OCI-LY7 (cell line): ENCODE data around the gene WNT8A. TPM values are rescaled to one million over a fixed set of nuclear protein-coding genes. Genes with fewer than 3 reads are reported as not detected.

Experiments used
- BruUV-seq: library from RNA; stranded (reverse); fragments of 400-500 nt; replicated peaks from 2 replicates; lab custom pipeline; 2021; lab: Mats Ljungman, UMichigan
- CTCF ChIA-PET: fragments of 300-600 bp; sonication (Branson Sonifier 250); formaldehyde crosslinking; loops from one replicate; lab custom pipeline; 2022; ENCODE audit warnings: antibody characterized with exemption; ENCODE audit not compliant: unreplicated experiment; lab: Charles Lee
- POLR2A ChIA-PET: fragments of 300-600 bp; sonication (Branson Sonifier 250); formaldehyde crosslinking; loops from one replicate; lab custom pipeline; 2022; ENCODE audit warnings: antibody characterized with exemption; lab: Charles Lee
- DNase-seq: peaks from one replicate; pipeline ENCODE4 v3.0.0-alpha.2; 2015; ENCODE audit warnings: low spot score
- H2AFZ ChIP-seq: fragments of 200-600 bp; sonication (generic), shearing (Covaris generic); 2 replicates; pipeline ENCODE4 v1.6.1; 2014; ENCODE audit warnings: mild to moderate bottlenecking, antibody characterized with exemption, low read length, moderate library complexity
- H3K27ac ChIP-seq: fragments of 200-600 bp; sonication (generic); 2 replicates; pipeline ENCODE4 v1.5.1; 2014; ENCODE audit warnings: mixed run types, low read depth, mild to moderate bottlenecking, moderate library complexity, low read length, inconsistent platforms; ENCODE audit not compliant: poor library complexity, severe bottlenecking
- H3K36me3 ChIP-seq: fragments of 200-600 bp; sonication (generic); 2 replicates; pipeline ENCODE4 v1.6.1; 2014; ENCODE audit warnings: mild to moderate bottlenecking, antibody characterized with exemption, low read length, moderate library complexity, mixed read lengths; ENCODE audit not compliant: insufficient read depth
- H3K4me1 ChIP-seq: fragments of 200-600 bp; sonication (generic); 2 replicates; pipeline ENCODE4 v1.5.1; 2014; ENCODE audit warnings: mild to moderate bottlenecking, low read length; ENCODE audit not compliant: insufficient read depth, poor library complexity, severe bottlenecking
- H3K4me2 ChIP-seq: fragments of 200-600 bp; sonication (generic); 2 replicates; pipeline ENCODE4 v1.6.1; 2014; ENCODE audit warnings: mild to moderate bottlenecking, low read length
- H3K4me3 ChIP-seq: fragments of 200-600 bp; sonication (generic); 2 replicates; pipeline ENCODE4 v1.5.1; 2014; ENCODE audit warnings: mild to moderate bottlenecking, low read depth, low read length; ENCODE audit not compliant: poor library complexity, severe bottlenecking
- H3K79me2 ChIP-seq: fragments of 200-600 bp; sonication (generic); 2 replicates; pipeline ENCODE4 v1.6.1; 2016; ENCODE audit warnings: low read depth, mild to moderate bottlenecking, low read length, moderate library complexity, mixed read lengths; ENCODE audit not compliant: insufficient read depth
- H3K9me2 ChIP-seq: fragments of 200-600 bp; sonication (generic); 2 replicates; pipeline ENCODE4 v1.6.1; 2016; ENCODE audit warnings: mild to moderate bottlenecking, low read length, mixed read lengths; ENCODE audit not compliant: insufficient read depth
- H3K9me3 ChIP-seq: fragments of 200-600 bp; sonication (generic); 2 replicates; pipeline ENCODE4 v1.6.1; 2014; ENCODE audit warnings: mild to moderate bottlenecking, mixed run types, low read length, mixed read lengths
- H4K20me1 ChIP-seq: fragments of 200-600 bp; sonication (generic); 2 replicates; pipeline ENCODE4 v1.6.1; 2014; ENCODE audit warnings: mild to moderate bottlenecking, antibody characterized with exemption, low read length, moderate library complexity, mixed read lengths; ENCODE audit not compliant: insufficient read depth
- CTCF ChIP-seq: fragments of 200-600 bp; sonication (generic); conservative IDR thresholded peaks from 2 replicates; pipeline ENCODE4 v1.5.1; 2014; ENCODE audit warnings: mild to moderate bottlenecking, antibody characterized with exemption, low read length, moderate library complexity, mixed read lengths
- EZH2phosphoT487 ChIP-seq: fragments of 200-600 bp; sonication (generic); IDR thresholded peaks from 2 replicates; pipeline ENCODE4 v1.6.1; 2018; ENCODE audit warnings: low read depth, borderline replicate concordance, mild to moderate bottlenecking, mixed run types, antibody characterized with exemption, low read length, moderate library complexity, mixed read lengths
- intact Hi-C: fragments of 100-400 bp; cut with micrococcal nuclease; formaldehyde crosslinking; loops from one replicate; pipeline ENCODE4 v1.10.0; 2022; ENCODE audit not compliant: unreplicated experiment
- total RNA-seq, 2 experiments: library from RNA; depleted of rRNA in 1 of 2; stranded (reverse); fragments of >200 nt in 1 of 2; shearing (Covaris generic) in 1 of 2; gene quantifications; 2 replicates each; pipeline ENCODE4 v1.2.3, GENCODE V29; 2014 to 2022

The WNT8A gene
- total RNA-seq, 2 experiments from 2014 or later = not detected

- H3K4me3 ChIP-seq = no peak overlapping the region
- no peaks in the 10 kb centered on the region for H4K20me1 ChIP-seq
- H3K79me2 ChIP-seq = no peaks in the 10 kb centered on the region
- peak overlapping the region; percentile 82 for H2AFZ ChIP-seq
- peak; percentile 54 for DNase-seq
- no TSS peak for BruUV-seq
- POLR2A ChIA-PET = interaction anchor here (0.5 to 1.3 kb wide), 7 partner anchors 11 to 76 kb away, joined by 3 to 7 read pairs (median 3); partner anchors contain the start of genes BRD8 and KIF20A
- H3K27ac ChIP-seq = no peak overlapping the region
- peak overlapping the region; percentile 34 for H3K4me2 ChIP-seq
- no peaks in the 10 kb centered on the region for H3K36me3 ChIP-seq
- H3K9me2 ChIP-seq = no peaks in the 10 kb centered on the region
- CTCF ChIA-PET = no interaction called here
- no peak for TF ChIP-seq EZH2phosphoT487
- intact Hi-C loops = no loop called here
- no peaks in the 10 kb centered on the region for H3K9me3 ChIP-seq
- H3K4me1 ChIP-seq = peaks cover 11% of the 10 kb centered on the region
Observed at GRCh38 chr5:138102454-138103318, 18.9 kb downstream of the WNT8A start.

GRCh38 chr5:138103319-138103637 is 19.4 kb downstream of the WNT8A start:
- TF ChIP-seq EZH2phosphoT487 (no peak), CTCF (no peak)
- H2AFZ ChIP-seq = peak overlapping the region; percentile 82
- no peaks in the 10 kb centered on the region for H3K9me2 ChIP-seq
- peak overlapping the region; percentile 34 for H3K4me2 ChIP-seq
- no peaks in the 10 kb centered on the region for H4K20me1 ChIP-seq
- H3K9me3 ChIP-seq = no peaks in the 10 kb centered on the region
- intact Hi-C loops = no loop called here
- H3K36me3 ChIP-seq = no peaks in the 10 kb centered on the region
- no peak overlapping the region for H3K4me3 ChIP-seq
- H3K79me2 ChIP-seq = no peaks in the 10 kb centered on the region
- H3K27ac ChIP-seq = no peak overlapping the region
- CTCF ChIA-PET = interaction anchor here (0.6 kb wide), 1 partner anchor 222 kb away, joined by 3 read pairs; no protein-coding TSS in a partner anchor
- POLR2A ChIA-PET = interaction anchor here (0.5 to 1.3 kb wide), 7 partner anchors 11 to 155 kb away, joined by 3 to 7 read pairs (median 3); no protein-coding TSS in a partner anchor
- H3K4me1 ChIP-seq = peaks cover 11% of the 10 kb centered on the region
- no peak for DNase-seq
- no TSS peak for BruUV-seq

- H3K9me3 ChIP-seq = no peaks in the 10 kb centered on the region
- intact Hi-C loops = no loop called here
- POLR2A ChIA-PET = interaction anchor here (0.6 kb wide), 1 partner anchor 27 kb away, joined by 4 read pairs; no protein-coding TSS in a partner anchor
- H3K79me2 ChIP-seq = no peaks in the 10 kb centered on the region
- no peaks in the 10 kb centered on the region for H3K36me3 ChIP-seq
- no peak overlapping the region for H3K4me2 ChIP-seq
- H3K4me3 ChIP-seq = no peak overlapping the region
- no peaks in the 10 kb centered on the region for H3K9me2 ChIP-seq
- TF ChIP-seq EZH2phosphoT487 (no peak), CTCF (no peak)
- H4K20me1 ChIP-seq = no peaks in the 10 kb centered on the region
- peaks cover 11% of the 10 kb centered on the region for H3K4me1 ChIP-seq
- H2AFZ ChIP-seq = no peak overlapping the region
- no peak for DNase-seq
- BruUV-seq = no TSS peak
- H3K27ac ChIP-seq = no peak overlapping the region
- CTCF ChIA-PET = no interaction called here
Observed at GRCh38 chr5:138105709-138106108, 21.9 kb downstream of the WNT8A start.
